Stimulated activated CD4-positive, alpha-beta T cell treated with anti-CD3 and anti-CD28 coated beads, Interleukin-4, amount 100 ng/mL, for 1 hour (primary cell): ENCODE results near the gene DDX47.
"Not testable (repeated sequence)": the region's sequence is repeated elsewhere in the genome, so short reads cannot be mapped to it uniquely, and the experiment has no call there.

Experiments
- DNase-seq: peaks from one replicate; pipeline ENCODE4 v3.0.0-alpha.2; 2020

The DDX47 gene

GRCh38 chr12:12798480-12798879 is 14.7 kb upstream of the DDX47 start:
- no peak for DNase-seq

GRCh38 chr12:12799163-12799920 is 13.8 kb upstream of the DDX47 start:
- no peak for DNase-seq

GRCh38 chr12:12800406-12801180 is 12.6 kb upstream of the DDX47 start:
- DNase-seq: no peak

GRCh38 chr12:12801656-12802055 is 11.5 kb upstream of the DDX47 start:
- not testable (repeated sequence) for DNase-seq

GRCh38 chr12:12803186-12803585 is 10.0 kb upstream of the DDX47 start:
- peak; percentile 16 for DNase-seq

- DNase-seq: no peak
Observed at GRCh38 chr12:12804011-12804410, 9.1 kb upstream of the DDX47 start.

GRCh38 chr12:12804432-12804886 is 8.7 kb upstream of the DDX47 start:
- no peak for DNase-seq

GRCh38 chr12:12806784-12807516 is 6.2 kb upstream of the DDX47 start:
- DNase-seq: no peak

GRCh38 chr12:12807517-12807903 is 5.6 kb upstream of the DDX47 start:
- not testable (repeated sequence) for DNase-seq

GRCh38 chr12:12807970-12808702 is 5.0 kb upstream of the DDX47 start:
- DNase-seq: peak; percentile 19

GRCh38 chr12:12810553-12811021 is 2.6 kb upstream of the DDX47 start:
- no peak for DNase-seq

GRCh38 chr12:12811343-12811742 is 1.8 kb upstream of the DDX47 start:
- no peak for DNase-seq

GRCh38 chr12:12812174-12812573 is 972 bp upstream of the DDX47 start:
- DNase-seq: no peak

GRCh38 chr12:12812618-12813119 is 477 bp upstream of the DDX47 start:
- DNase-seq: no peak

- no peak for DNase-seq
Observed at GRCh38 chr12:12817616-12818015, 4.5 kb downstream of the DDX47 start.

GRCh38 chr12:12818701-12819100 is 5.6 kb downstream of the DDX47 start:
- DNase-seq: no peak

- DNase-seq: no peak
Observed at GRCh38 chr12:12819221-12819620, 6.1 kb downstream of the DDX47 start.

GRCh38 chr12:12819752-12820311 is 6.7 kb downstream of the DDX47 start:
- DNase-seq: no peak

GRCh38 chr12:12820376-12820775 is 7.2 kb downstream of the DDX47 start:
- not testable (repeated sequence) for DNase-seq

GRCh38 chr12:12821975-12822374 is 8.8 kb downstream of the DDX47 start:
- no peak for DNase-seq

GRCh38 chr12:12822886-12823285 is 9.7 kb downstream of the DDX47 start:
- DNase-seq: no peak

GRCh38 chr12:12823300-12823699 is 10.2 kb downstream of the DDX47 start:
- DNase-seq: no peak
